ENCODE measurements around the gene RPS6KA5.

DNA sequence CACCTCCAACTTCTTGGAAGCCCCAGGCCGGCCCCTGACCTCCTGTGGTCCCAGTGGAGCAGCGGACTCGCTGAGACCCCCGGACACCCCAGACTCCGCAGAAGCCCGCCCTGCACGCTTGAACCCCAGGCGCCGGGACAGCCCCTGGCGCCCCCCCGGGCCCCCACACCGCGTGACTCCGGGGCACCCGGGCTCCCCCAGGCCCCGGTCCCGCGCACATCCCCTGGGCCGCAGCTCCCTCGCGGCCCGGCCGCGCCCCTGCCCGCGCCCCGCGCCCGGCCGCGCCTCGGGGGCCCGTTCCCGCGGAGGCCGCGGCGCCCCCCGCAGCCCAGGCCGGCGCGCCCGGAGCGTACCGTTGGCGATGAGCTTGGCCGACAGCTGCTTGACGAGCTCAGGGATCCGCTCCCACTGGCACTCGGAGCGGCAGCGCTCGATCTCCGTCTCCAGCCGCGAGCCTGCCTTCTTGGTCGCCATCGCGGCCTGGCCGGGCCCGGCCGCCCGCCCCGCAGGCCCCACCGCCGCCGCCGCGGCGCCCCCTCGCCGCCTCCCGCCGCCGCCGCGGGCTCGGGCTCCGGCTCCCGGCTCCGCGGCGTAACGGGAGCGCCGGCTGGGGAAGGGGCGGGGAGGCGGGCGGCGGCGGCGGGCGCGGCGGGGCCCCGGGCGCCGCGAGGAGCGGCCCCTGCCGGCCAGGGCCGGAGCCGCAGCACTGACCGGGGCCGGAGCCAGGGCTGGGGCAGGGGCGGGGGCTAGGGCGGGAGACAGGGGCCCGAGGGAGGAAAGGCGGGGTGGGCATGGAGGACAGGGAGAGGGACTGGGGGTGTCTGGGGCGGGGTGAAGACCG is 244.4 kb downstream of the RPS6KA5 start, which contains the start of gene TTC7B:
- TF ChIP-seq, protein P1, sequence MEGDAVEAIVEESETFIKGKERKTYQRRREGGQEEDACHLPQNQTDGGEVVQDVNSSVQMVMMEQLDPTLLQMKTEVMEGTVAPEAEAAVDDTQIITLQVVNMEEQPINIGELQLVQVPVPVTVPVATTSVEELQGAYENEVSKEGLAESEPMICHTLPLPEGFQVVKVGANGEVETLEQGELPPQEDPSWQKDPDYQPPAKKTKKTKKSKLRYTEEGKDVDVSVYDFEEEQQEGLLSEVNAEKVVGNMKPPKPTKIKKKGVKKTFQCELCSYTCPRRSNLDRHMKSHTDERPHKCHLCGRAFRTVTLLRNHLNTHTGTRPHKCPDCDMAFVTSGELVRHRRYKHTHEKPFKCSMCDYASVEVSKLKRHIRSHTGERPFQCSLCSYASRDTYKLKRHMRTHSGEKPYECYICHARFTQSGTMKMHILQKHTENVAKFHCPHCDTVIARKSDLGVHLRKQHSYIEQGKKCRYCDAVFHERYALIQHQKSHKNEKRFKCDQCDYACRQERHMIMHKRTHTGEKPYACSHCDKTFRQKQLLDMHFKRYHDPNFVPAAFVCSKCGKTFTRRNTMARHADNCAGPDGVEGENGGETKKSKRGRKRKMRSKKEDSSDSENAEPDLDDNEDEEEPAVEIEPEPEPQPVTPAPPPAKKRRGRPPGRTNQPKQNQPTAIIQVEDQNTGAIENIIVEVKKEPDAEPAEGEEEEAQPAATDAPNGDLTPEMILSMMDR (IDR thresholded peaks at IDR 0.05; ENCODE audit: insufficient read depth, low read depth, low read length) = no peak
- no peak for TF ChIP-seq EZH2 (IDR thresholded peaks at IDR 0.05; ENCODE audit: insufficient read depth, low read length)

Data from astrocyte (in vitro differentiated cells and primary cell).